ENCODE data around the gene SMAP2.

DNA sequence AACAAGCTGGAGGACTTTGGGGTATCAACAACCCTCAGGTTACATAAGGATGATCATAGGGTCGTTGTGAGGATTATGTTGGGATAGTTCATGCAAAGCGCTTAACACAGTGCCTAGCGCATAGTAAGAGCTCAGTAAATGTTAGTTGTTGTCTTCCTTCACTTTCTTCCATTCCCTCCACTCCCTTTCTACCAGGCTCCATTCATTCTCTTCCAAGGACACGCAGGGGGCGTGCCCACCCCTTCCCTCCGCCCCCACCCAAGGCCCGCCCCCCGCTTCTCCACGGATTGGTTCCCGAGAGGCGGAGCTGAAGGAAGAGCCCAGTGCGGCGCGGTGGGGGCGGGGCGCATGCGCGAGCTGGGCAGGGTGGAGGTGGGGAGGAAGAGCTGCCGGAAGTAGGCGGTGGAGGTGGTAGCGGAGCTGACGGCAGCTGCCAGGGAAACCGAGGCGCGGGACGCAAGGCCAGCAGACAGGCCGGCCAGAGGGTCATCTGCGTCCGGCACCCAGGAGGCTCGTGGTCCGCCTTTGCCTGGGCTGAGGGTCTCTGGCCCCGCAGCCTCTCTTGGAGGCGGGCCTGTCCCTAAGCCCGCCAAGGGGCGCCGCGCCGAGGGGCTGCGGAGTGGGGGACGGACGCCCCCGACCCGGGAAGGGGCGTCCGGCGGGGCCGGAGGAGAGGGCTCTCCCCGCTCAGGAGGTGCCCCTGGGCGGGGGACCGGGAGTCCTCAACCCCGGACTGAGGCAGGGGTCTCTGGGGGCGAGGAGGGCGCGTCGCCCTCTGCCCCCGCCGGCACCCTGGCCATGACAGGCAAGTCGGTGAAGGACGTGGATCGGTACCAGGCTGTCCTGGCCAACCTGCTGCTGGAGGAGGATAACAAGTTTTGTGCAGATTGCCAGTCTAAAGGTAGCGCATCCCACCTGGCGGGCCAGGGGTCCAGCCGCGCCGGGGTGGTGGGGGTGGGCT is at the start of gene SMAP2:
- TF ChIP-seq, protein P1, sequence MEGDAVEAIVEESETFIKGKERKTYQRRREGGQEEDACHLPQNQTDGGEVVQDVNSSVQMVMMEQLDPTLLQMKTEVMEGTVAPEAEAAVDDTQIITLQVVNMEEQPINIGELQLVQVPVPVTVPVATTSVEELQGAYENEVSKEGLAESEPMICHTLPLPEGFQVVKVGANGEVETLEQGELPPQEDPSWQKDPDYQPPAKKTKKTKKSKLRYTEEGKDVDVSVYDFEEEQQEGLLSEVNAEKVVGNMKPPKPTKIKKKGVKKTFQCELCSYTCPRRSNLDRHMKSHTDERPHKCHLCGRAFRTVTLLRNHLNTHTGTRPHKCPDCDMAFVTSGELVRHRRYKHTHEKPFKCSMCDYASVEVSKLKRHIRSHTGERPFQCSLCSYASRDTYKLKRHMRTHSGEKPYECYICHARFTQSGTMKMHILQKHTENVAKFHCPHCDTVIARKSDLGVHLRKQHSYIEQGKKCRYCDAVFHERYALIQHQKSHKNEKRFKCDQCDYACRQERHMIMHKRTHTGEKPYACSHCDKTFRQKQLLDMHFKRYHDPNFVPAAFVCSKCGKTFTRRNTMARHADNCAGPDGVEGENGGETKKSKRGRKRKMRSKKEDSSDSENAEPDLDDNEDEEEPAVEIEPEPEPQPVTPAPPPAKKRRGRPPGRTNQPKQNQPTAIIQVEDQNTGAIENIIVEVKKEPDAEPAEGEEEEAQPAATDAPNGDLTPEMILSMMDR (IDR thresholded peaks at IDR 0.05): no peak
- peak; percentile 54 to 88 (median 84) for TF ChIP-seq POLR2A (IDR thresholded peaks at IDR 0.05)

All from body of pancreas (tissue), 4 donors.